ENCODE measurements around the gene PRR36.
"Not testable (repeated sequence)": the region's sequence is repeated elsewhere in the genome, so short reads cannot be mapped to it uniquely, and the experiment has no call there.

PRR36 gene

DNA sequence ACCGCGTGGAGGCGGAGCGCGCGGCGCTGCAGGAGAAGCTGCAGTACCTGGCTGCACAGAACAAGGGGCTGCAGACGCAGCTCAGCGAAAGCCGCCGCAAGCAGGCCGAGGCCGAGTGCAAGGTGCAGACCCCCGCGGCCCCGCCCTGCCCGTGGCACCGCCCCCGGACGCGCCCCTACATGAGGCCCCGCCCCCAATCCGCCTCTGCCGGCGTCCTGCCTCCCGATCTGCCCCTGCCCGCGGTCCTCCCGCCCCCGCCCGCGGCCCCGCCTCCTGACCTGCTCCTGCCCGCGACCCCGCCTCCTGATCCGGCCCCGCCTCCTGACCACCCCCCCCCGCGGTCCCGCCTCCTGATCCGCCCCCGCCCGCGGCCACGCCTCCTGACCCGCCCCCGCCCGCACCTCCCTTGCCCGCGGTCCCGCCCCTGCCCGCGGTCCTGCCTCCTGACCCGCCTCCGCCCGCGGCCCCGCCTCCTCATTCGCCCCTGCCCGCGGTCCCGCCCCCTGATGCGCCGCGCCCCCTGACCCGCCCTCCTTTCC lies 11.7 kb downstream of the PRR36 start:
- TF ChIP-seq, protein P1, sequence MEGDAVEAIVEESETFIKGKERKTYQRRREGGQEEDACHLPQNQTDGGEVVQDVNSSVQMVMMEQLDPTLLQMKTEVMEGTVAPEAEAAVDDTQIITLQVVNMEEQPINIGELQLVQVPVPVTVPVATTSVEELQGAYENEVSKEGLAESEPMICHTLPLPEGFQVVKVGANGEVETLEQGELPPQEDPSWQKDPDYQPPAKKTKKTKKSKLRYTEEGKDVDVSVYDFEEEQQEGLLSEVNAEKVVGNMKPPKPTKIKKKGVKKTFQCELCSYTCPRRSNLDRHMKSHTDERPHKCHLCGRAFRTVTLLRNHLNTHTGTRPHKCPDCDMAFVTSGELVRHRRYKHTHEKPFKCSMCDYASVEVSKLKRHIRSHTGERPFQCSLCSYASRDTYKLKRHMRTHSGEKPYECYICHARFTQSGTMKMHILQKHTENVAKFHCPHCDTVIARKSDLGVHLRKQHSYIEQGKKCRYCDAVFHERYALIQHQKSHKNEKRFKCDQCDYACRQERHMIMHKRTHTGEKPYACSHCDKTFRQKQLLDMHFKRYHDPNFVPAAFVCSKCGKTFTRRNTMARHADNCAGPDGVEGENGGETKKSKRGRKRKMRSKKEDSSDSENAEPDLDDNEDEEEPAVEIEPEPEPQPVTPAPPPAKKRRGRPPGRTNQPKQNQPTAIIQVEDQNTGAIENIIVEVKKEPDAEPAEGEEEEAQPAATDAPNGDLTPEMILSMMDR (IDR thresholded peaks at IDR 0.05; ENCODE audit: extremely low read depth, missing control alignments): no peak
- DNase-seq (ENCODE audit: low spot score): peak; percentile 94

DNA sequence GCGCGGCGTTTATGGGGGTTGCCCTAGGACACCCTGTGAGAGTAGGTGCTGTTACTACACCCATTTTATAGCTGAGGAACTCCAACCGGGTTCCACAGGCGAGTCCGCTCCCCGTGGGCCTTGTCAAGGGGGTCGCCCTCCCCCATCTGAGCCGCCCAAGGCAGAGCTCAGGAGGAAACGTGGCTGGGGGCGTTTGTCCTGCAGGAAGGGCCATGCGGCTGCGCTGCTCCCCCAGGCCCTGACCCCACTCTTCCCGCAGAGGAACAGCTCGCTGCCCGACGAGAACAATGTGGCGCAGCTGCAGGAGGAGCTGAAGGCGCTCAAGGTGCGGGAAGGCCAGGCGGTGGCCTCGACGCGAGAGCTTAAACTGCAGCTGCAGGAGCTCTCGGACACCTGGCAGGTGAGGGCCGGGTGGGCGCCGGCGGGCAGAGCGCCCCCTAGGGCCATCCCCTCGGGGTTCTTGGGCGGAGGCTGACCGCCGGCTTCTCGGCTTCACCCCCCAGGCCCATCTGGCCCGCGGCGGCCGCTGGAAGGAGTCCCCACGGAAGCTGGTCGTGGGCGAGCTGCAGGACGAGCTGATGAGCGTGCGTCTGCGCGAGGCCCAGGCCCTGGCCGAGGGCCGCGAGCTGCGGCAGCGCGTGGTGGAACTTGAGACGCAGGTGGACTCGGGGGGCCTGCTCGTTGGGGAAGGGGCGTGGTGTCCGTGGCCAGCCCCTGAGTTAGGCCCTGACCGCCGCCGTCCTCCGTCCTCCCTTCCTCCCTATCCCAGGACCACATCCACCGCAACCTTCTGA lies 12.4 kb downstream of the PRR36 start:
- DNase-seq (ENCODE audit: low spot score): no peak
- TF ChIP-seq, protein P1 (IDR thresholded peaks at IDR 0.05; ENCODE audit: extremely low read depth, missing control alignments): no peak

DNA sequence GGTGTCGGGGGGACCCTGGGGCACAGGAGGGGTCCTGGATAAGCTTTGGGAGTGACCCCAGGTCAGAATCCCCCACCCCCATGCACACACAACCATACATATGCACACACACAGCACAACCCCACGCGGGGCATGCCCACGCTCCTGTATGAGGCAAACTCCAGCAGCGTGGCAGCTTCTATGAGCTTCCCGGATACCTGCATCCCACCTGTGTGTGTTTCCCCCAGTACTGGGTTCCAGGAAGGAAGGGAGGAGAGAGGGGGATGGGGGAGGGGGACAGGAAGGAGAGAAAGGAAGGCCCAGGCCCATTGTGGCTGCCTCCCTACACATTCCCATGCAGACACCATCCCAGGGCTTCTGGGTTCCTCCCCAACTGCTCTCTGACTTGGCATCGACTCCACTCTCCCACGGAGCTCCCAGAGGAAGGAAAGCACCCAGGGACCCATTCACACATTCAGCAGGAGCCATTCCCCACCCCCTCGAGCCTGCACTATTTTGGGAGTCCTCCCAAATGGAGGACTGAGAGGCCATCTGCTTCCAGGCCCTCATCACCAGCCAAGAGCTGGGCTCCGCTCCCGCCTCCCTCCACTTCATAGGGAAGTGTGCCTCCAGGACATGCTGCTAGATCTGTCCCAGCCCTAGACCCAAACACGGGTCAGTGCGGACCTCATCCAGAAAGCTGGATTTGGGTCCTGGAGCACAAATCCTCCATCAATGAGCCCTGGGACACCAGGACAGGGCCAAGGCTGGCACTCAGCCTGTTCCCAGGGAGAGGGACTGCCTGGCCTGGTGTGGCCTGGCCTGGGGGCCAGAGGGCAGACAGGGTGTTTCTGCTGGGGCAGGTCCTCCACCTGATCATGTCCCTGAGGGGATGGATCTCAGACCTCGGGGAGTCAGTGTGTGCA lies 13.2 kb downstream of the PRR36 start:
- no peak for DNase-seq (ENCODE audit: low spot score)
- TF ChIP-seq, protein P1 (IDR thresholded peaks at IDR 0.05; ENCODE audit: extremely low read depth, missing control alignments): no peak

DNA sequence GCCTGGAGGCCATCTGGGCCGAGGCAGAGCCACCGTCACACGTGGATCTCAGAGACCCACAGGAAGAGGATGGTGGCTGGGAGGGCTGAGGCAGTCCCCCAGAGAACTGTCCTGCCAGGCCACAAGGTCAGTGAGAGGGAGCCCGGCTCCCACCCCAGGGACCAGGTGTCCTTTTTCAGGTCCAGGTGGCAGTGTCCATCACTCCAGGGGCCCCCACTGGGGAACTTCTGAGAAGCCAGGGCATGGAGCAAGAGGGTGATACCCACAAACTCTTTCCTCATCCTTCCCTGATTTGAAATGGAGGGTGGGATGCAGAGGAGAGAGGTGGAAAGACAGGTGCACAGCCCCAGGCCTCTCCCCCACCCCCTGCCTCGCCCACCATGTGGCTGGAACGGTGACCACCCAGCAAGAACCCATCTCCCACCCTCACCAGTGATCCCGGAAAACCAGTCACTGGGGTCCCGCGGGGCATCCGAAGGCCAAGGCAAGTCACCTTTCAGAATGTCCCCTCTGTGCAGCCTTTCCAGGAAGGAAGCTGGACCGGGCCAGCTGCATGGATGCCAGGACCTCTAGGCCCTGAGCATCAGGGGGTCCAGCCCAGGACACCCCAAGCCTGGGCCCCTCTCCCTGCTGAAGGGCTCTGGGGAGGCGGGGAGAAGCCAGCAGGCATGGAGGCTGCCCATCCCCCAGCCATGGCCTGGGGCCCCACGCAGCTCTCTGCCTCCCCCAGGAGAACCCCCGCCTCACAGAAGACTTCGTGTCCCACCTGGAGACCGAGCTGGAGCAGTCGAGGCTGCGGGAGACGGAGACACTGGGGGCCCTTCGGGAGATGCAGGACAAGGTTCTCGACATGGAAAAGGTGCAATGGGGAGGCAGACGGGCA lies 14.1 kb downstream of the PRR36 start:
- TF ChIP-seq, protein P1 (IDR thresholded peaks at IDR 0.05; ENCODE audit: extremely low read depth, missing control alignments): no peak
- no peak for DNase-seq (ENCODE audit: low spot score)

DNA sequence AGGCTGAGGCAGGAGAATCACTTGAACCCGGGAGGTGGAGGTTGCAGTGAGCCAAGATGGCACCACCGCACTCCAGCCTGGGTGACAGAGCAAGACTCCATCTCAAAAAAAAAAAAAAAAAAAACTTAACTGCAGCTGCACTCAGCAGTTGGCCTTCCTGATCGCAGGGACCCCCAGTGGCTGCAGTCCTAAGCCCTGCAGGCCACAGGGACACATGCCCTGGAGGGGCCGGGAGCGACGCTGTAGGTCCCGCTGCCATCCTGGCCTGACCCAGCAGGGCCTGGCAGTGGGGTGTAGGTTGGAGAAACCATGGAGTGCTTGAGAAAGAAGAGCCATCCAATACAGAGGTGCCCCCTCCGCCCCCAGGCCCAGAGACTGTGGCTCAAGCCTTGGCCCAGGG lies 15.1 kb downstream of the PRR36 start:
- DNase-seq (ENCODE audit: low spot score): not testable (repeated sequence)

DNA sequence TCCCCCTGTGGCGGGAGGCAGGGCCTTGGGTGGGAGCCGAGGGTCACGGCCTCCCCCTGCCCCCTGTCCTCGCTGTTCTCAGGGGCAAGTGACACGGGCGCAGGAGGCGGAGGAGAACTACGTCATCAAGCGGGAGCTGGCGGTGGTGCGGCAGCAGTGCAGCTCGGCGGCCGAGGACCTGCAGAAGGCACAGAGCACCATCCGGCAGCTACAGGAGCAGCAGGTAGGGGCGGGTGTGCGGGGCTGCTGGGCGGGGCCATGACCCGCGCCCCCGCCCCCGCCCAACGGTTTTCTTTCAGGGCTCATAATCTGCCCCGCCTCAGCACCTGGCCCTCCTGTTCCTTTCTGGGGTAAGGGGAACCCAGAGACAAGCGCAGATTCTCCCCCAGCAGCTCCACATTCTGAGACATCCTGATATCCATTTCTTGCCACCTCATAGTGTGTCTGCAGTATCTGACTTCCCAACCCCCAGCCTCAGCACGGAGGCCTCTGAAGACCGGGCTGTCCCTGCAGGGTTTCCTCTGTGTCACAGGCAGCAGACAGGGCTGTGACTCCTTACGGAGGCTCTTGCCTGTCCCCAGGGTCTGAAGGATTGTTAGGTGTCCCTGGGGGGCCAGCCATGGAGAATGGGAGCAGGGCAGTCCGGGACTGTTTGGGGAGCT lies 15.9 kb downstream of the PRR36 start:
- TF ChIP-seq, protein P1 (IDR thresholded peaks at IDR 0.05; ENCODE audit: extremely low read depth, missing control alignments): no peak
- DNase-seq (ENCODE audit: low spot score): no peak

DNA sequence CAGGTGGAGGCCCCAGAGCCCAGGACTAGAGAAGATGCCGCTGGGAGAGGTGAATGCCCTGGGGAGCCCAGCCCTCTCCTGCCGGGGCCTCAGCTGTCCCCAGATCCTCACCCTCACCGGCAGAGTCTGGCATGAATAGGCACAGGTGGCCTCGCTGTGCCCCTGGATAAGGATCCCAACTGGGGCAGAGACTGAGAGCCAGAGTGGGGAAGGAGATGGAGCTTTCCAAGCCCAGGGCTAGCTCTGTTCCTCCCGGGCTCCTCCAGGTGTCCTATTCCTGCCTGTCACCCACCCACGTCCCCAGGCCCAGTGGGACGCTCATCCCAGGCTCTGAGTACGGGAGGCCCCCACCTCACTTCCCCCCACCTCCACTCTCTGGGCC lies 16.5 kb downstream of the PRR36 start:
- TF ChIP-seq, protein P1 (IDR thresholded peaks at IDR 0.05; ENCODE audit: extremely low read depth, missing control alignments): no peak
- no peak for DNase-seq (ENCODE audit: low spot score)

Data from GM20000 (cell line).